GM12875 (cell line): ENCODE results near the gene SPAG4.

Experiments used
- H3K4me3 ChIP-seq: one replicate; pipeline ENCODE4 v1.5.1; 2011; ENCODE audit warnings: low read depth, low read length, control low read depth
- TF ChIP-seq, protein P1 (sequence below): IDR thresholded peaks from 2 replicates; pipeline ENCODE4 v1.5.1; 2011; ENCODE audit warnings: low read depth, mild to moderate bottlenecking, control low read depth, inconsistent platforms, low read length, moderate library complexity, borderline replicate concordance; ENCODE audit not compliant: insufficient read depth

Gene SPAG4

DNA sequence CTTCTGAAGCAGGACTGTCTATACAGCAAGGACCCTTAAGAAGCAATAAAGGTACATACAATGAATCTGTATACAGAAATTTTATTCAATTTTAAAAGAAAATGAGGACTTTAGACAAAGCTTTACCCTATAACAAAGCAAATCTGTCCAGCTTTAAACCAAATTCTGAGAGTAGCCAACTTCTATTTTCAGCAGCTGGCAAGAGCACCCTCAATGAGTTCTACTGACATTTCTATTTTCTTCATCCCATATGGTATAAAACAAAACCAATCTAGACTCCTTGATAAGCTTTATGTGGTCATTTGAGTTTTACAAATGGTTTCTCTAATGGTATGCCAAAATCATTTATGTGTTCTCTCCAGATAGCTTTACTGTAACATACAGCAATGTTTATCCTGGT is 36.3 kb downstream of the SPAG4 start:
- no peak overlapping the region for H3K4me3 ChIP-seq
- TF ChIP-seq, protein P1, sequence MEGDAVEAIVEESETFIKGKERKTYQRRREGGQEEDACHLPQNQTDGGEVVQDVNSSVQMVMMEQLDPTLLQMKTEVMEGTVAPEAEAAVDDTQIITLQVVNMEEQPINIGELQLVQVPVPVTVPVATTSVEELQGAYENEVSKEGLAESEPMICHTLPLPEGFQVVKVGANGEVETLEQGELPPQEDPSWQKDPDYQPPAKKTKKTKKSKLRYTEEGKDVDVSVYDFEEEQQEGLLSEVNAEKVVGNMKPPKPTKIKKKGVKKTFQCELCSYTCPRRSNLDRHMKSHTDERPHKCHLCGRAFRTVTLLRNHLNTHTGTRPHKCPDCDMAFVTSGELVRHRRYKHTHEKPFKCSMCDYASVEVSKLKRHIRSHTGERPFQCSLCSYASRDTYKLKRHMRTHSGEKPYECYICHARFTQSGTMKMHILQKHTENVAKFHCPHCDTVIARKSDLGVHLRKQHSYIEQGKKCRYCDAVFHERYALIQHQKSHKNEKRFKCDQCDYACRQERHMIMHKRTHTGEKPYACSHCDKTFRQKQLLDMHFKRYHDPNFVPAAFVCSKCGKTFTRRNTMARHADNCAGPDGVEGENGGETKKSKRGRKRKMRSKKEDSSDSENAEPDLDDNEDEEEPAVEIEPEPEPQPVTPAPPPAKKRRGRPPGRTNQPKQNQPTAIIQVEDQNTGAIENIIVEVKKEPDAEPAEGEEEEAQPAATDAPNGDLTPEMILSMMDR = no peak

DNA sequence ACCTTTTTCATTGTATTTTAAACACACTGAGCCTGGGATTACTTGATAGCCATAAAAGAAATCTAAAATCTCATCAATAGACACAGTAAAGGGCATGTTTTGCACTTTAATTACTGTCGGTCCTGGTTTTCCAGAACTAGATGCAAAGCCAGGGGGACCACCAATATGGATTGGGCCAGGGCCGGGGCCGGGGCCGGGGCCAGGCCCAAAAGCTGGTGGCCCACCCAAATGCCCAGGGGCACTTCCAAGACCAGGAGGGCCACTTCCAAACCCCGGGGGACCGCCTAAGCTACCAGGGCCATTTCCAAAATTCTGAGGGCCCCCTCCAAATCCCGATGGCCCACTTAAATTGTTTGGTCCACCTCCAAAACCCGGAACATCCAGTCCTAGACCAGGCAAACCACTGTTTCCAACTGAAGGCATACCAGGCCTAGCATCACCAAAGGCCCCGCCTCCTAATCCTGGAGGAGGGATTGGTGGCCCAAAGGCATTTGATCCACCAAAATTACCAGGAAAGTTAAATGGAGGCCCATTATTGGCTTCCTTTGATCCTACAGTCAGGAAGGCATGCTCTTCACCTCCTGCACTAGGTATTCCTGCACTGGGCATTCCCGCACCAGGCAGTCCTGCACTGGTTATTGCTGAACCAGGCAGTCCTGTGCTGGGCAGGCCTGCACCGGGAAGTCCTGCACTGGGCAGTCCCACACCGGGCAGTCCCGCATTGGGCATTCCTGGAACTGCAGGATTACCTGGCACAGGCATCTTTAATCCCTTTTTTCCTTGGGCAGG is 37.2 kb downstream of the SPAG4 start:
- TF ChIP-seq, protein P1 = no peak

DNA sequence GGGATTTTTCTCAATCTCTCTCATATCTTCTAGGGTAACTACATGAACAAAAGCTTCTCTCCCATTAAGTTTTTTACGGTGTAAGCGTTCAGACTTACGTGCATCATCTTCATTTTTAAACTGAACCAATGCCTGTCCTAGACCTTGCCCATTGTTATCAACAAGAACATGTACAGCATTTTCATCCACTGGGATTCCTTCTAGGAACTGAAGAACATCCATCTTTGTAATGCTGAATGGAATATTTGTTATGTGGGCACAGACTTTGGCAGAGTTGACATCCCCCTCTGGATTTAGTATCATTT is 37.8 kb downstream of the SPAG4 start:
- TF ChIP-seq, protein P1 = no peak

More for the DNA sequence above, 37.2 kb downstream of the SPAG4 start:
- H3K4me3 ChIP-seq = no peak overlapping the region

DNA sequence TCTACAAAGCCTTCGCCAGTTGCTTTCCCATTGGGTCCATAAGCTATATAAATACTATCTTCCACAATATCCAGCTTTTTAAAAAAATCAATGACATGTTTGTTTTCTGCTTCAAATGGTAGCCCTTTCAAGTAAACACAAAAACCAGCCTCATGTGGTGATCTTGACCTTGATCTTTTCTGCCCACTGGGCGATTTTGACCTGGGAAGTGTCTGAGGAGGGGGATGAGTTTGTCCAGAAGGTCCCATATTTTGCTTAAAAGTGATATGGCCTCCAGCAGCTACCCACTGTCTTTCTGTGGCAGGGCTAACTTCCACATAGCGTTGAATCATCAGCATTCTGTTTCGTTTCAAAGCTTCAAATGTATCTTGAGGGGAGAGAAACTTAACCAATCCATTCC is 38.3 kb downstream of the SPAG4 start:
- H3K4me3 ChIP-seq = no peak overlapping the region
- TF ChIP-seq, protein P1 = no peak

More for the DNA sequence above, 37.8 kb downstream of the SPAG4 start:
- no peak overlapping the region for H3K4me3 ChIP-seq

DNA sequence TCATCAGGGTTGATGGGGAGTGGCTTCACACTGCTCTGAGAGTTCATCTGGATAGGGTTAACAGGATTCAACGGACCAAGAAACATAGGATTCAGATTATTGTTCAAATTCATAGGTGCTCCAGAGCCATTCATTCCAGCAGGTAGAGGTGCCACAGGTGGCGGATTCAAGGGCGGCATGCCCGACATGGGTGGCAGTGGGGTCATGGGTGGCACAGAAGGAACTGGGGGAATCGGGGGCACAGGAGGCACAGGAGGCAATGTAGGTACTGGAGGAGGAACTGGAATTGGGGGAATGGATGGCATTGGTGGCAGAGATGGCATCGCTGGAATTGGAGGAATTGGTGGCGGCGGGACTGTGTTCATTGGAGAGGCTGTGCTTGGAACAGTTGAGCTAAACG is 38.8 kb downstream of the SPAG4 start:
- TF ChIP-seq, protein P1 = no peak

DNA sequence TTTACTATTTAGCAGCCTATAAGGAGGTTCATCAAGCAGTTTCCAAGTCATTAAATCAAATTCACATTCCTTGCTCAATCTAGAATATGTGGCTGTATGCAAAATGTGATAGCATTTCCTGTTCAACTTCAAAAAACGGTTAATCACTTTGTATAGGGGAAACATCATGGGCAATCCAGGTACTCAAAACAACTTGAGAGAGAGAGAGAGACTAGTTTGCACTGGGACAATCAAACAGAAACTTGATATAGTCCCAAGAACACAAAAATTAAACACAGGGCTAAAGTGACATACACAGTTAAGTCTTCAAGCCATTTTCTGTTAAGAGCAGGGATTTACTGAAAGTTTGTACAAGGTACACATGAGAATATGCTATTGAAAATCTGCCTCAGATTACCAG is 41.6 kb downstream of the SPAG4 start:
- H3K4me3 ChIP-seq = no peak overlapping the region
- TF ChIP-seq, protein P1 = no peak

More for the DNA sequence above, 38.8 kb downstream of the SPAG4 start:
- H3K4me3 ChIP-seq = no peak overlapping the region

DNA sequence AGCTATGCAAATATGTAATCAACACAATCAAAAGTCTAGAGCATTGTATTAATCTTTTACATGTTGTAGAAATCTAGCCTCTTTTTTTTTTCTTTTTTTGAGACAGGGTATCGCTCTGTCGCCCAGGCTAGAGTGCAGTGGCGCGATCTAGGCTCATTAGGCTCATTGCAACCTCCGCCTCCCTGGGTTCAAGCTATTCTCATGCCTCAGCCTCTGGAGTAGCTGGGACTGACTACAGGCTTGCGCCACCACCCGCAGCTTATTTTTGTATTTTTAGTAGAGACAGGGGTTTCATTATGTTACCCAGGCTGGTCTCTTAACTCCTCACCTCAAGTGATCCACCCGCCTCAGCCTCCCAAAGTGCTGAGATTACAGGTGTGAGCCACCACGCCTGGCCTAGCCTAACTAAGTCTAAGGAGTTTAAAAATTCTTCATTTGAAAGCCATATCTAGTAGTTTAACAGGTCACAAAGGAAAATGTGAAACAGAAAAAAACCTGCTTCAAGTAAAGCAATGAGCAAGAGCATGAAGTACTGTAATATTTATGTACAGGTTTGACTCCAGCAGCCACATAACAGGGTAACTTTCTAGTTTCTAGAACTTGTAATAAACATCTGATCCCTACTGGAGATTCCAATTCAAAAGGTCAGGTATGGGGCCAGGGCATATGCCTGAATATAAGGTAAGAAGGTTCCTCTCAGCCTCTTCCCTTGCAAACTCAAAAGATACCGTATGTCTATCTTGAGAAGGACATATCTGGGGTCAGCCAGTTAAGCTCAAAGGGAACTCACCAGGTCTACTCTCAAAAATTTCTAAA is 44.7 kb downstream of the SPAG4 start:
- no peak overlapping the region for H3K4me3 ChIP-seq
- TF ChIP-seq, protein P1 = no peak
